ENCODE measurements around the gene ADGRV1.
A peak's percentile ranks its signal among the peaks of the same experiment; 100 is the strongest.

GRCh38 chr5:90866333-90866732, 307.7 kb downstream of the ADGRV1 start:
- TF ChIP-seq CTCF (IDR thresholded peaks at IDR 0.05) (peak; percentile 67), ZFX (IDR thresholded peaks at IDR 0.05; ENCODE audit: borderline replicate concordance) (no peak)

Measured in 22Rv1 (cell line).